GM19193 (cell line): Measurements from ENCODE around the gene CAMK2D.

Source experiments
- POLR2A ChIP-seq: IDR thresholded peaks from 4 replicates; pipeline ENCODE4 v1.6.1; 2011; ENCODE audit not compliant: insufficient read depth, insufficient read length; ENCODE audit errors: extremely low read depth

CAMK2D gene

DNA sequence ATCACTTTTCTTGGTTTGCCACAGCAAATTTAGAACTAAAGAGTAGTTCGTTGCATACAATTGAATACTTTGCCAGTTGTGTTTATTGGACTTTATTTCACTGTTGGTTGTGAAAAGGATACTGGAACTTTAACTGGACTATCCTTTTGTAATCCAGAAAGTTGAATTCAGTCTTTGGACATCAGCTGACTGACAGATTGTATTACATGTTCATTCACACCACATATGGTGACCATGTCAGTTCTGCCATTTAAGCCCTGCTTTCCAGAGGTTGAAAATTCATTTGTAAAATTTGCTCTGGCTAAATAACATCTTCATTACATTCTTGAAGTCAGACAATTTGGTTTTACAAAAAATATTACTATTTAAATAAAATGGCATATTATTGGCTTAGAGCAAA, 251.7 kb downstream of the CAMK2D start:
- no peak for TF ChIP-seq POLR2A

DNA sequence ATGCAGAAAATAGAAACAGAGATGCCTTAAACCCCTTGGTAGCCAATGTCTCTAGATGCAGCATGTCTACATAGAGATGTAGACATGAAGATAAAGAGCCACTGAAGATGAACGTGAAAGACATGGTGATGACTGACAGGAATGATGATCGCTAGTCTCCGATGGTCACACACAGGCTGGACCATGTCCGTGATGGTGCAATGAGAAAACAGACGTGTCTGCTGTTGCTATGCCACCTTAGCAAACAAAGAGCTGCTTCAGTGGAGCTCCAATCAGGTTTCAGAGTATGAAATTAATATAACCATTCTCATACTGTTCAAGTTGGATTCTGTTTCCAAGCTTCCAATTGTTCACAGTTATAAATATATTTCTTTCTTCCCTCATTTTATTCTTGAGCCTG, 256.5 kb downstream of the CAMK2D start:
- TF ChIP-seq POLR2A: no peak

DNA sequence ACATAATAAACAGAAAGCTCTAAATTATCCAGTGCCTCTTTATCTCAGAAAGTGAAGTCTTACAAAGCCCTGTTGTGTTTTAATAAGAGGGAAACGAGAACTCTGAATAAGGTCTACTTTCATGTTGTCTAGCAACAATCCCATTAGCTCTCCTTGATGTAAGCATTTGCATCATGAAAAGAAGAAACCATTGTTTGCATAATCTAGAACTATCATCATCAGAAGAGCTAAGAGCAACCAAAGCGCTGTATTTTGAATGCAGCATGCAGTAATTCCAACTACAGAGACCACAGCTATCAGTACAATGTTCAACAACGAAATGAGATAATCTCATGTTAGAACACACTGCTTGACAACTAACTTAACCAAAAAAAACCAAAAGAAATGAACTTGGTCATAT, 257.1 kb downstream of the CAMK2D start:
- TF ChIP-seq POLR2A: no peak

DNA sequence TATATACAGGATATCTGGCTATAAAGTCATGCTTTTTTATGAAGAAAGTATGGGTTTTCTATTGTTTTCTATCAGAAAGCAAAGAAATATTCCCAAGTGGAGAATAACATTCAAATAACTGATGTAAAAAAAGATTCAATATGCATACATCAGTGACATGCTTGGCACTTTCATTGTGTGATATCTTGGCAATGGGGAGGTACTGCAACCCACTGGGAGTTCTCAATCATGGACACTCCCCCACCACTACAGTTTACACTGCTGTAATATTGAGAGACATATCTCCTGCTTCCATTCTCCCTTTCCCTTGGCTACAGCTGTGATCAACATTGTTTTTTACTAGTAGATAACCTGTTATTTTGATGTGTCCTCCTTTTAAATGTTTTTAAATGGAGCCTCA, 257.8 kb downstream of the CAMK2D start:
- no peak for TF ChIP-seq POLR2A

DNA sequence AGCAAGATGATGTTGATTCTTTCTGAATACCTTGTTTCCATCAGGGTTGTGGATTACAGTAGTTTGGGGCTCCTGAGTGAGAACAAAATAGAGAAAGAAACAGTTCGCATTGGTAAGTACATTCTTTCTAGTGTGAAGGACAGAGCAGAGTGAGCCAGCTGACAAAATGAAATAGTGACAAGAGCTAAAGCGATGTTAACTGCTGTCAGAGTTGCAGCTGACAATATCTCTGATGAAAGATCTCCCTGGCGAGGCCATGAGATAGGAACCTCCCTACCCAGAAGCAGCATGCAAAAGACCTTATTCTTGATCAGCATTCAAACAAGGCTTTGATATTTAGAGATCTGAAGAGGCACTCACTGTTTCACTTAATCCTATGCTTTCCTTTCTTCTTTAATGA, 258.6 kb downstream of the CAMK2D start:
- TF ChIP-seq POLR2A: no peak

DNA sequence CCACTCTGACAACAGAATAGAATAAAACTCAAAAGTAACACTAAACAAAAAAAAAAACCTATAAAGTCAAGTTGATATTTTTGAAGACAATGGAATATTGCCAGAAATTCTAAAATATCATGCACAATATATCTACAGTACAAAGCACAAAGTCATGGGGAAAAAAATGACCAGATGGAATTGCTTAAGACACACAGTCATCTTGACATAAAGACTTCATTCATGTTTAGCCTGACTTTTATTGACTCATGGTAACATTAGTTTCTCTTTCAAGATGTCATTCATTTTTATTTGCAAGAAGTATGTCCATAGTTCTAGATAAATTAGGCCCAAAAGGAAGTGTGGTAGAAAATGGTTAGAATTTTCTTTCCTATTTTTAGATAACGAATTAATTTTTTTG, 259.1 kb downstream of the CAMK2D start:
- no peak for TF ChIP-seq POLR2A

DNA sequence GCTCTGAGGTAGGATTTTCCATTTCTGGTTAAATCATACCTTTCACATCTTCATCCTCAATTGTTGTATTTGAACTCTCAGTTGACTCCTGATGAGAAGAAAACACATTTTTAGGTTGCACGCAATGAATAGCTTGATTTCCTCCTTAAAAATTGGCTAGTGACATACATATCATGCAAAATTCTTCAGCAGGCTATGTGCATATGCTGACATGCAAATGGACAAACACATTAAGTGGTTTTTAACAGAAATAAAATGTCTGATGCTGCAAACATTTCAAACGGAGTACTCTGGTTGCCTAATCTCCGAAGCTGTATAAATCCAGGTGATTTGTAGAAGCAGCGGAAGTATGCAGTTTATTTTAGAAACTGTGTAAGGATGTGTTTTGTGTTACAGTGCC, 261.1 kb downstream of the CAMK2D start:
- TF ChIP-seq POLR2A: no peak

DNA sequence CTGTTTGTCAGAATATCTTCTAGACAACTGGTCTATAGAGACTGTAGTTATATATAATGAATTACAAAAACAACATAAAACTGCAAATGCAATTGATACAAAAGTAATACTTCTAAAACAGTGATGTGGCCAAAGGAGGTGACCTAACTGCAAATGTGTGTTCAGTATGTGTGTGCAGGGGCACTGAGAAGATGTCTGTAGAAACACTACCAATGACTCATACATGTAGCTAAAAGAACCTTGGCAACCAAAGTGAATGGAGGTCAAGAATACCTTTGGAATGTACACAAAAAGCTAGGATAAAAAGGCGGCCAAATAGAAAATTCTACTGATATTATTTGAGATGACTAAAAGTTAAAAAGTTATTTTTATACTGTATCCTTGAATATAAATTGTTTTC, 261.8 kb downstream of the CAMK2D start:
- TF ChIP-seq POLR2A: no peak

DNA sequence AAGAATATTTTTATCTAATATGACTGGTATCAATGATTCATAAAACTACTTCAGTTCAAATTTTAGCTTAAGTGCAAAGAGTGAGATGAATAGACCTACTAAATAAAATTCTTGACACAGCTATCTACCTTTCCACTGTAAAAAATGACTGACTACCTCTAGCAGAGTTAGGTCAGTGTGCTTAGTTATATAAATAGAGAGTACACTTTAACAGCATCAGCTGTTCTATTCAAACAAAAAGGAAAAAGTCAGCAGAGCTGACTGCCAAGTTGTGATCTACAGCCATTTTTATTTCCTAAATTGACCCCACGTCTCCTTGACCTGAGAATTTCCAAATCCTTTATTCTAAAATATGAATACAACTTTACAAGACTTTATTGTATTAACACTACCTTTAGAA, 262.4 kb downstream of the CAMK2D start:
- TF ChIP-seq POLR2A: no peak

DNA sequence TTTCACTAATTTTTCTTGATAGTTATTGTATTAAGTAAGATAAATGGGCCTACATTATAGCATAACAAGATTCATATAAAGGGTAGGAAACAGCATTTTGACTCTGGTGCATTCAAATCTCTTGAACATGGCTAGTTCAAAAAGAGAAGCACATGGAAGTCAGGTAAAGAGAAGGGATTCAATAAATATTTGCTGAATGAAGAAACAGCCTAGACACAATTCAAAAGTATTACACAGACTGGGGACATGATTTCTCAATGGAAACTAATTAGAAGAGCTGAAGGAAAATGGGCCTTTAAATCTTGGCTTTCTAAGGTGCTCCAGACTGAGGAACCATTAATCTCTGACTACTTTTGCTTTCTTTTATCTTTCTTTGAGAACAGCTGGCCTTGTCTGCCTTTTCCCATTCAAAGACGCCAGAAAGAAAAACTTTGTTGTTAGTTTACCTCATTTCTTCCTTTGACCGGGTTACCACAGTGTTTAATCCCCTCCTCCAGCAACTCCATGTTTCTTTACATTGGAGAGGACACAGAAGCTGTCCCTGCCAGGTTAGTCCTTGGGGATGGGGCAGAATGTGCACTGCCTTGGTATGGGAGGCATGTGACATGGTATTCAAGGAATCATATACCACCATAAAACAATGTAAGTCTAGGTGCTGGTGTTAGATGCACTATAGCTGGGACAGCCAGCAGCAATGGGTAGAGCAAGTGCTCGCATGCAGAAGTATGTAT, 264.2 kb downstream of the CAMK2D start:
- TF ChIP-seq POLR2A: no peak

DNA sequence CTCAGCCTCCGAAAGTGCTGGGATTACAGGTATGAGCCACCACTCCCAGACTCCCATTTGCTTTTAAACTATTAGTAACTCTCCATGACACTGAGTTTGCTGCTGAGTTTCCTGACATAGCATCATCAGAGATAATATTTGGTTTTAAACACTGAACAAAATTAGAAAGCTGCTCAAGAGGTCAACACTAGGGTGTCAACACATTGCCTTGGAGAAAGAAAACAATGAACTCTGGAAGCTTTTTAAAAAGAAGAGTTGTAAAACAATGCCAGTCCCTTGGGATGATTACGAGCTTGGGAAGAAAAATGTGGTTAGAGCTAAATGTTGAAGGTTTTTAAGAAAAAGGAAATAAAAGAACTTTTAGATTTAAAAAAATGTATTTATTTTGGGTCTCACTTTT, 264.8 kb downstream of the CAMK2D start:
- no peak for TF ChIP-seq POLR2A

DNA sequence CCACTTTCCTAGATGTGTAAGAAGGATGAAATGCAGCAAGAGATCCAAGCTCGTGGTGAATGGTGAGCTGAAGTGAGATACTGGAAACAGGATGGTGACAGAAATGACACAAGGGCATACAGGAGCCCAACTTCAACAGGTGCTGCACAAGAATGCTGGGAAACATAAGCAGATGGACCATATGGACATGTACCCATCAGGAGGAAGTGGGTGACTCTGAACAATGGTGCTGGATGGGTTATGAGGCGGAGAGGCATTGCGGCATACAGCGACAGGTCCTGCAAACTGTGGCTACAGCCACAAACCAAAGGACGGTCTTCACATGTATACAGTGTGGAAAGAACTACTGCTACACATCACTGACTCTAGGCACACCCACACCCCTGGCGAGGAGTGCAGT, 265.7 kb downstream of the CAMK2D start:
- TF ChIP-seq POLR2A: no peak

DNA sequence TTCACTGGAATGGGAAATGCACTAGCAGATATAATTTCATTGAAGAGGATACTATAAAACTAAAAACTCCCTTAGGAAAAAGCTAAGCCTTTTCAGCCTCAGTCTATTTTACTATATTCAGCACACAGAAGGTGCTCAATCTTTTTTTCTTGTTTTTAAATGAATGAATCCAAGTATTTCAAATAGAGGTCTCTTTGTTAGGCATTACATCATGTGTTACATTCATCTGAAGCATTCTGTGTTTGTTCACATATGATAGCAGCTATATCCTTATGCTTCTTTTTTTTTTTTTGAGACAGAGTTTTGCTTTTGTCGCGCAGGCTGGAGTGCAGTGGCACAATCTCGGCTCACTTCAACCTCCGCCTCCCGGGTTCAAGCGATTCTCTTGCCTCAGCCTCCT, 278.4 kb downstream of the CAMK2D start:
- TF ChIP-seq POLR2A: no peak

DNA sequence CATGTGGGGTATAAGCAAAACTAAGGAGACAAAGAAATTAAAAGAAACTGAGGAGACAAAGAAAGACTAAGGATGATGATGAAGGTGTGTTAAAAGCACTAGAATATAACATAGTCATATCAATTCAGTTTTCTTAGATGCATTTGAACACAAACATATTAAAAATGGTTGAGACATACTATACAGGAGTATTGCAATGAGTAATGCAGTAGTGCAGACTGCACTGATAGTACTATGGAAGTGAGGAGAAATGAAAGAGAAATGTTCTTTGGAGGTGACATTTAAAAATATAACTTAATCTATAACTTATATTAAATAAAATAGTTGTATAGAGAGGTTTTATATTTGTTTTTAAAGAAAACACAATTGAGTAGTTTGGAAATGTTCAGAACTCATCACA, 279.2 kb downstream of the CAMK2D start:
- TF ChIP-seq POLR2A: no peak

DNA sequence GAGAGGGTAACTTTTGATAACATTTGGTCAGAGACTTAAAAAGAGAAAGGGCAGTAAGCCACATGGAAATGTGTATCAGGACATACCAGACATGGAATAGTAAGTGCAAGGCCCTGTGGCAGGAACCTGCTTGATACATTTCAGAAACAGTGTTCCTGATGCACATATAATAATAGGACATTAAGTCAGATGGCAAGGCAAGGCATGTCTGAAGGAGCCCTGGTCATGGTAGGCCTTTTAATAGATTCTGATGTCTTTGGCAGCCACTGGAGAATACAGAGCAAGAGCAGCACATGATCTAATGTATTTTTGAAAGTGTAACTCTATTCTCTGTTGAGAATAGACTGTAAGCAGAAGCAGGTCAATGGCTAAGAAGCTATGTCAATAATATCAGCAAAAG, 279.7 kb downstream of the CAMK2D start:
- no peak for TF ChIP-seq POLR2A

DNA sequence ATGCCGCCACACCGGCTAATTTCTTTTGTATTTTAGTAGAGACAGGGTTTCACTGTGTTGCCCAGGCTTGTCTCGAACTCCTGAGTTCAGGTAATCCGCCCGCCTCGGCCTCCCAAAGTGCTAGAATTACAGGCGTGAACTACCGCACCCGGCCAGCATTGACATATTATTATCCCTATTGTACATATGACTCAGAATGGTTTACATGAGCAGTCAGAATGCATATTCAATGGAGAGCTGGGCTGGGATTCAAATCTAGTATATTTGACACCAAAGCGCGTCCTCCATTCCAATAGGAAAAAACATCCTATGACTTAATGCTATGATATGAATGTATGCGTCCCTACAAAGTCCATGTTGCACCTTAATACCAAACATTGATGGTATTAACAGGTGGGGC, 281.4 kb downstream of the CAMK2D start:
- TF ChIP-seq POLR2A: no peak

DNA sequence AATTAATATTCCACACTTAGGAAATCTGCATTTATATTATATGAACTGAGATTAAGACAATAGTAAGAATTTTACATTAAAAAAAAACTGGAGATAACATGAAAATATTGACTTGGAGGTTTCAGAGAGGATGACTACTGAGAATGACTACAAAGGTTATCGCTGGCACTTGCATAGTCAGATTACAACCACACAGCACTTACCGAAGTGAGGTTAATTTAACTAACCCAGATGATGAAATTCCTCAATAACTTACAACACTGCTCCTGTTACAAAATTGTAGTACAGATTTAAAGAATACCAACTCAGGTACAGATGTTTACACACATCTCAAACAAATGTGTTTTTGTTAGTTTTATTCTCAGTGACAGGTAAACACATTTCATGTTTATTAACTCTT, 283.5 kb downstream of the CAMK2D start:
- no peak for TF ChIP-seq POLR2A
